HG02571 (cell line): Measurements from ENCODE around the gene INKA2.

Experiments
- ATAC-seq: cut with Tn5 transposase; IDR thresholded peaks from one replicate; pipeline ENCODE4 v1.9.1; 2021; ENCODE audit warnings: mild to moderate bottlenecking, moderate library complexity; ENCODE audit not compliant: unreplicated experiment

Gene INKA2

GRCh38 chr1:111739194-111739924, at the start of gene INKA2:
Gene INKA2 (minus strand): TSS chr1:111739395. CDS start chr1:111739242, 153 bp downstream.
- ATAC-seq = peak; percentile 81

DNA sequence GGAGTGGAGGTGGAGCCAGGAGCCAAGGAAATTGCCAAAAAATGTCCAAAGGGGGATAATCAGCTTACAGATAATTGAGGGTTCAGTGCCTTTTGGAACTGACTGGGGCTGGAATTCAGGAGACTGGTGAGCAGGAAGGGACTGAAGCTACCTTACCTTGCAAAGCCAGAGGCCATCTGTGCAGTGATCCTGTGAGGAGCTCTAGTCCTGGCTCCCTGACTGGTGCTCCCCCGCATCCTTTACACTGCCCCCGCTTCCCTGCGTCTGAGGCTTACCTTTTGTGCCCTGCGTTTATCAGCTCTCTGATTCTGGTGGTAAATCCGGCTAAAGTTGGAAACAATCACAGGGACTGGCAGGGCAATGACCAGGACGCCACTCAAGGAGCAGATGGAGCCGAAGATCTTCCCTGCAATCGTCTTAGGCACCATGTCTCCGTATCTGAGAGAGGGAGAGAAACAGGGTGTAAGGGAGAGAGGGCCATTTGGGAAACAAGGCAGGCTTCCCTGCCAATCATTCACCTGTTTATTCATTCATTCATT, 47.5 kb upstream of the INKA2 start:
- ATAC-seq = no peak

- ATAC-seq = no peak
These were observed 45.2 kb upstream of the INKA2 start for GRCh38 chr1:111784273-111784901.

DNA sequence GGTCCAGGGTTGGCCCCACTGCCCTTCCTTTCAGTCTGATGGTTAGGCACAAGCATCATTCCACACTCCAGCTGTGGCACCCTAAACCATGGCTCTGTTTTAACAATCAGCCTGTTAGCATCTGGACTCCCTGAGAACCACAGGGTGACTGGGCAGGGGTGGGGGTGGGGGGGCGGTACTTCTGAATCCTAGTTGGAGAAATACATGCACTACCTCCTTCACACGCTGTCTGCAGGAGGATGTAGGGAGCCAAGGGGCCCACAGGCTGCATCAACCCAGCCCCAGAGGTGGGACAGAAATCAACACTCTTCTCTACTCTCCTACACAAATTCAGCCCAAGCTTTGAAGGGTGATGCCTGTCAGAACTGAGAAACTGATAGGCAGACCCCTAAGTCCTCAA, 40.4 kb upstream of the INKA2 start:
- no peak for ATAC-seq

DNA sequence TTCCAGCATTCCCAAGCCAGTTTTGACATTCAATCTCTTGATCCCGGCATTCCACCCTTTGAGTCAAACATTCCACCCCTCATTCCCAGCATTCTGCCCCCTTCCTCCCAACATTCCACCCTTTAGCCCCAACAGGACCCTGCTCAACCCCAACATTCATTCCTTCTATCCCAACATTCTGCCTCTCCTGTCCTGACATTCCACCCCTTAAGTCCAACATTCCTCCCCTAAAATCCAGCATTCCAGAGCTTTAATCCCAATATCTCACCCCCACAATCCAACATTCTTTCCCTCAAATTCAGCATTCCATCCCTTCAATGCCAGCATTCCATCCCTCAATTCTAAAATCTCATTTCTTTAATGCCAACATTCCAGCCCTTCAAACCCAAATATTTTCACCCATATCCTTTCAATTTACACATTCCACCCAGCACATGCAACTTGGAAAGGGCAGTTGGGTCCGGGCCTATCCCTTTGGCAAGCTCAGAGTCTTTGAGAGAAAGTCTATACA, 39.4 kb upstream of the INKA2 start:
- ATAC-seq = no peak

DNA sequence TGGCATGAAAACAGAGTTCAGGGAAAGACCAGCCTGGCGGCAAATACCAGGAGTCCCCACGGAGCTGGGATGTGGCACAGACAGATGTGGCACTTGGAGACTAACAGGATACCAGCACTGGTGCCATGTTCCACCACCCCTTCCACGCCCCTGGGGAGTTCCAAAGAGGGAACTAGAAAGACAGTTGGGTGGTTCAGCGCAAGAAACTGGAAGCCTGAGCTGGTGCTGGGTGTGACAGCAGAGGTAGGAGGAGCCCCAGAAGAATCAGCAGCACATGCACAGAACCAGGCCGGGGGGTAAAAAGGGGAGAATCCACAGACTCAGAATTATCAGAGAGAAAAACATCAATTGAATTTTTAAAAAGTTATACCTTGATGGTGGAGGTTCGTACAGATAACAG, 38.9 kb upstream of the INKA2 start:
- no peak for ATAC-seq

- ATAC-seq = no peak
These were observed 38.1 kb upstream of the INKA2 start for GRCh38 chr1:111777301-111777700.

DNA sequence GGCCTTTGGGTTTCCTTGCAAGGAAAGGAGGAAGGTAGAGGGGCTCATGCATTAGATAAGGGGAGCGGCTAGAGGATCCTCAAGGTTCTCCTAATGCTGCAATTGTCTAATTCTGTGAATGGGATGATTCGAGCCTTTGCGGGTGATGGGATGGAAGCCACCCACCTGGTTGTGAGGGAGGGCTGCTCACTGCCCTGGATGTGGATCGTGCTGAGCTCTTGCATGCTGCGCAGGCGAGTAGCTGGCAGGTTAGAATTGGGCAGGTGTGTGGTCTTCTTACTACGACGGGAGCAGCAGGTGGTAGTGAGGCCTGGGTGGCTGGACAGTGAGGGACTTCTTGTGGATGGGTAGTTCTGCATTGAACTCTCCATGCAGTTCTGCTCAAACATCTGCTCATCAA, 37.7 kb upstream of the INKA2 start:
- no peak for ATAC-seq

GRCh38 chr1:111776391-111776790, 37.2 kb upstream of the INKA2 start:
- ATAC-seq = no peak

DNA sequence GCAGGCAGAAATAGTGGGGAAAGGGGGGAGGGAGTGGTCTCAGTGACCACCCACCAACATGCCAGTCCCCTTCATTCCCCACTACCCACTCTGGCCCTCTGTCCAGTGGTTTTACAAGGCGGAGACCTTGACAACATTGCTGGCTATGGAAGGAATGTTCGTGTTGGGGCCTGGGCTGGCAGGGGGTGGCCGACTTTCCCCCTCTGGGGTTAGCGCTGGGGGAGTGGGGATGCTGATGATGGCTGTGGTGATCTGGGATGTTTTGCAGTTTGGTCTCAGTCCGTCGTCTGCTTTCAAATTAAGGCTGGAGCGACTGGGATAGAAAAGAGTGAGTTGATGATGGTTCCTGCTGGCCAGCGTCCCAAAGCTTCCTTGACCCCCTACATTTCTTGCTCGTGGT, 36.8 kb upstream of the INKA2 start:
- no peak for ATAC-seq

DNA sequence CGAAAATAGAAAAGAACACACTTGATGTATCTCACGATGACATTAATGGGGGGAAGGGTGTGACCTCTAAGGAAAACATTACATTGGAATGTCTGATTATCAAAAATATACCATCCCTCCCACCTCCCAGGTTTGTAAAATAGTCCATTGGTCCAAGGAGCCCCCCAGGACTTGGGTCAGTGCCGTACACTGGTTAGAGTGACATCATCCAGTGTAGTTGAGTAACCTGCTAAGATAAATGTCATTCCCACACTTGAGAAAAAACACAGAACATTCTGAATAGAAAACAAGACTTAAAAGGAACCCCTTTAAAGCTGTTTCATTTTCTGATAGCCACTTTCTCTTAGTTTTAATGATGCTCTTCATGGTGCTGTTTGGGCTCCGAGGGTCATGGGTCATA, 31.7 kb upstream of the INKA2 start:
- no peak for ATAC-seq

GRCh38 chr1:111769517-111770146, 30.4 kb upstream of the INKA2 start:
- ATAC-seq = no peak

DNA sequence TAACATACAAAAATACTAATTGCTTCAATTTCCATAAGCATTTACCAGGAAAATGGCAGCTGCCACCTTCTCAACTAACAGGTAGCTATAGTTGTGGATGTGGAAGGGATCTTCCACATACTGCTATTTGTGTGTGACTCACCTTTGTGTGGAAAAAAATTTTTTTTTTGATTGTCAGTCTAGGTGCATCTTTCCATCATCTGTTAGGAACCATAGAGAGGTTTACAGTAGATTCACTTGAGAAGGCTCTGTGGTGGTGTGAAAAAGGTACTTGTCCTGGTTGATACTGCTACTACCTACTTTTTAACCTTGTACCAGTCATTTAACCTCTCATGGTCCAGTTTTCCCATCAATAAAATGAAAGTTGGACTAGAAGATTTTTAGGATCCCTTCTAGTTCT, 29.4 kb upstream of the INKA2 start:
- ATAC-seq = no peak

- ATAC-seq = no peak
These were observed 28.8 kb upstream of the INKA2 start for GRCh38 chr1:111768023-111768422.

GRCh38 chr1:111762332-111762731, 23.1 kb upstream of the INKA2 start:
- no peak for ATAC-seq

- ATAC-seq = no peak
These were observed 22.5 kb upstream of the INKA2 start for GRCh38 chr1:111761717-111762116.

- no peak for ATAC-seq
These were observed 19.2 kb upstream of the INKA2 start for GRCh38 chr1:111758373-111758772.

DNA sequence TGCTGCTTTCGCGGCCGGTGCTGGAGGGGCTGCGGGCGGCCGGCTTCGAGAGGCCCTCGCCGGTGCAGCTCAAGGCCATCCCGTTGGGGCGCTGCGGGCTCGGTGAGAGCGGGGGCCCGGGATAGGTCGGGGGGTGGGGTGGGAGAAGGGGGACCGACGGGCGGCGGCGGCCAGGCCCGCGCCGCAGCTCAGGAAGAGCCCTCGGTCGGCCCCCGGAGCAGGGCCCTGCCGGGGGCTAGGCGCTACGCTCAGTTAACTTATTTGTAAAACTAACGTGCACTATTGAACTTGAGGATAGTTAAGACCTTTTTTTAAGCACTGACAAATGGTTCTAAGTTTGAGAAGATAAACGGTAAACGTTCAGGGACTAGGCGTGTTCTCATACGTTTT, 16.9 kb upstream of the INKA2 start:
- peak; percentile 9 for ATAC-seq

GRCh38 chr1:111755331-111756123, 16.3 kb upstream of the INKA2 start, which contains the start of gene DDX20:
Gene DDX20 (plus strand): TSS chr1:111755901. CDS start chr1:111755925, 24 bp downstream.
- peak; percentile 91 for ATAC-seq

- no peak for ATAC-seq
These were observed 15.8 kb upstream of the INKA2 start for GRCh38 chr1:111754984-111755330.
